GM19351 (cell line): Measurements from ENCODE around the gene KDM4C.
"Not testable (repeated sequence)": the region's sequence is repeated elsewhere in the genome, so short reads cannot be mapped to it uniquely, and the experiment has no call there.

Experiments
- ATAC-seq: cut with Tn5 transposase; IDR thresholded peaks from one replicate; pipeline ENCODE4 v1.9.1; 2021; ENCODE audit warnings: mild to moderate bottlenecking, moderate library complexity; ENCODE audit not compliant: unreplicated experiment

KDM4C gene

GRCh38 chr9:6757456-6758247, at the start of gene KDM4C:
Gene KDM4C (plus strand): TSS chr9:6757973. CDS start chr9:6792989, 35,016 bp downstream.
- peak; percentile 77 for ATAC-seq

- no peak for ATAC-seq
These were observed 49.0 kb upstream of the KDM4C start for GRCh38 chr9:6708732-6709131.

GRCh38 chr9:6711403-6711802, 46.4 kb upstream of the KDM4C start:
- ATAC-seq = no peak

GRCh38 chr9:6712041-6712440, 45.7 kb upstream of the KDM4C start:
- ATAC-seq = no peak

- ATAC-seq = no peak
These were observed 43.6 kb upstream of the KDM4C start for GRCh38 chr9:6714176-6714575.

GRCh38 chr9:6715153-6715754, 42.5 kb upstream of the KDM4C start:
- not testable (repeated sequence) for ATAC-seq

GRCh38 chr9:6715755-6716643, 41.8 kb upstream of the KDM4C start:
- no peak for ATAC-seq

GRCh38 chr9:6716766-6717165, 41.0 kb upstream of the KDM4C start:
- no peak for ATAC-seq

GRCh38 chr9:6723881-6724420, 33.8 kb upstream of the KDM4C start:
- ATAC-seq = no peak

- no peak for ATAC-seq
These were observed 24.5 kb upstream of the KDM4C start for GRCh38 chr9:6733257-6733656.

GRCh38 chr9:6733831-6734230, 23.9 kb upstream of the KDM4C start:
- no peak for ATAC-seq

GRCh38 chr9:6735422-6735821, 22.4 kb upstream of the KDM4C start:
- no peak for ATAC-seq

GRCh38 chr9:6739218-6739617, 18.6 kb upstream of the KDM4C start:
- ATAC-seq = no peak

GRCh38 chr9:6748861-6749260, 8.9 kb upstream of the KDM4C start:
- ATAC-seq = not testable (repeated sequence)

GRCh38 chr9:6754861-6755260, 2.9 kb upstream of the KDM4C start:
- not testable (repeated sequence) for ATAC-seq

- peak; percentile 39 for ATAC-seq
These were observed 679 bp upstream of the KDM4C start for GRCh38 chr9:6757132-6757455.

- peak; percentile 12 for ATAC-seq
These were observed 400 bp downstream of the KDM4C start for GRCh38 chr9:6758248-6758497.

- ATAC-seq = peak; percentile 22
These were observed 868 bp downstream of the KDM4C start for GRCh38 chr9:6758498-6759184.

GRCh38 chr9:6759185-6759977, 1.6 kb downstream of the KDM4C start:
- ATAC-seq = peak; percentile 13

- ATAC-seq = no peak
These were observed 3.5 kb downstream of the KDM4C start for GRCh38 chr9:6761306-6761705.
